GM12874 (cell line): ENCODE measurements around the gene OSER1.

Experiments used
- TF ChIP-seq, protein P1 (sequence below): IDR thresholded peaks from 2 replicates; pipeline ENCODE4 v1.5.1; 2011; ENCODE audit warnings: low read depth, mild to moderate bottlenecking, control low read depth, low read length, moderate library complexity; ENCODE audit not compliant: insufficient read depth

OSER1 gene

DNA sequence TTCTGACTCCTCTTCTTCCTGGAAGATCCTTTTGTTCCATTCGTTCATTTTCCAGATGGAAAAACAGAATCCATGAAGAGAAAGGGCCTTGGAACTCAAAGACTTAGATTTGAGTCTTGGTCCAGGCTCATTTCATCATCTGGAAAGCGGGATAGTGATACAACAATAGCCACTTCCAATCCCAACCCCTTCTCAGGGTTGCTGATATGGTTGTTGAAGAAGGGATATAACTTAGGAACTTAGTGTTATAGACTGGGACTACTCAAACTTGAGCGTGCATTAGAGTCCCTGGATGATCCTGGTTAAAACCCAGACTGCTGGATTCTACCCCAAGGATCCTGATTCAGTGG, 37.8 kb upstream of the OSER1 start:
- TF ChIP-seq, protein P1, sequence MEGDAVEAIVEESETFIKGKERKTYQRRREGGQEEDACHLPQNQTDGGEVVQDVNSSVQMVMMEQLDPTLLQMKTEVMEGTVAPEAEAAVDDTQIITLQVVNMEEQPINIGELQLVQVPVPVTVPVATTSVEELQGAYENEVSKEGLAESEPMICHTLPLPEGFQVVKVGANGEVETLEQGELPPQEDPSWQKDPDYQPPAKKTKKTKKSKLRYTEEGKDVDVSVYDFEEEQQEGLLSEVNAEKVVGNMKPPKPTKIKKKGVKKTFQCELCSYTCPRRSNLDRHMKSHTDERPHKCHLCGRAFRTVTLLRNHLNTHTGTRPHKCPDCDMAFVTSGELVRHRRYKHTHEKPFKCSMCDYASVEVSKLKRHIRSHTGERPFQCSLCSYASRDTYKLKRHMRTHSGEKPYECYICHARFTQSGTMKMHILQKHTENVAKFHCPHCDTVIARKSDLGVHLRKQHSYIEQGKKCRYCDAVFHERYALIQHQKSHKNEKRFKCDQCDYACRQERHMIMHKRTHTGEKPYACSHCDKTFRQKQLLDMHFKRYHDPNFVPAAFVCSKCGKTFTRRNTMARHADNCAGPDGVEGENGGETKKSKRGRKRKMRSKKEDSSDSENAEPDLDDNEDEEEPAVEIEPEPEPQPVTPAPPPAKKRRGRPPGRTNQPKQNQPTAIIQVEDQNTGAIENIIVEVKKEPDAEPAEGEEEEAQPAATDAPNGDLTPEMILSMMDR, result no peak

DNA sequence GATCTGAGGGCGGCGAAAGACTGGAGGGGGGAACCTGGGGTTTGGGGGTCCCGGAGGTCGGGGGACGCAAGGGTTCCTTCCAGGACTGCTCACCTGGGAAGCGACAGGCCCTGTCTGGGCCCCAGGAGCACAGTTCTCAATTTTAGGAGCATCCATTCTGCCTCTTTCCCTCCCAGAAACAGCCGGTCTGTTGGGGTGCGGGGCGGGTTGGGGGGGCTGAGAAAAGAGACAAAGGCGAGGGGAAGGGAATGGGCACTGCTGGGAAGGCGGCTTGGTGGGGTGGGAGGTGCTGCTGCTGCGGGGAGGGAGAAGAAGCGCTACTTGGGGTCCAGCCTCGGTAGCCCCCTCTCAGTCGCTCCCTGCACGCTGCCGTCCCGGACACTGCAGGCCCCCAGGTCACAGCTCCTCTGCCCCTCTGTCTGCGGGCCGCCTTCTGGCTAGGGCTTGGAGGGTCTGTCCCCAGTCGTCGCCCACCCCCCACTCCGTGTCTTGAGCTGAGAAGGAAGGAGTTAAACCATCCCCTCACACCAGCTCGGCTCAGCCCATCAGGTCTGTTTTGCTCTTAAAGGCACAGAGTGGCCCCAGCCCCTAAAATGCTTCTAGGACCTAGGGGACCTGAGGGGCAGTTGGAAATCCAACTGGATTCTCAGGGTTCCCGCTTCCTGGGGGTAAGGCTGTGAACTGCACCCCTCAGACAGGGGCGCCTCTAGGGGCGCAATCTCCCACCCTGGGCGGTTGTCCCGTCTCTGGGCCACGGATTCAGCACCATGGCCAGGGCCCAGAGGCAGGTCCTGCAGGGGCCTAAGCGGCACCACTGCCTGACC, 37.2 kb upstream of the OSER1 start:
- TF ChIP-seq, protein P1, result peak; percentile 37; the same call in 1 of the 2 replicates

DNA sequence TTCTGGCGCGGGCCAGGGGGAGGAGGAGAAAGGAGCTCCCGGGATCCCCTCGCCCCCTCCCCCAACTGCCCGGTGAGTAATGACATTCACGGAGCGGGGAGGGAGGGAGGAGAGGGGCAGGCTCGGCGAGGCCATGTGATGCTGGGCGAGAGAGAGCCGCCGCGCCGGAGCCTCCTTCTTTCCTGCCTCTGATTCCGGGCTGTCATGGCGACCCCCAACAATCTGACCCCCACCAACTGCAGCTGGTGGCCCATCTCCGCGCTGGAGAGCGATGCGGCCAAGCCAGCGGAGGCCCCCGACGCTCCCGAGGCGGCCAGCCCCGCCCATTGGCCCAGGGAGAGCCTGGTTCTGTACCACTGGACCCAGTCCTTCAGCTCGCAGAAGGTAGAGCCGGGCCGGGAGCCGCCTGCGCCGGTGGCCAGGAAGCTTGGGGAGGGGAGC, 36.6 kb upstream of the OSER1 start, which contains the start of gene GDAP1L1:
TSS of gene GDAP1L1 (plus strand) at position 178 of the 441 bp plus-strand sequence. CDS start at position 205, 27 bp downstream.
- TF ChIP-seq, protein P1, result no peak

DNA sequence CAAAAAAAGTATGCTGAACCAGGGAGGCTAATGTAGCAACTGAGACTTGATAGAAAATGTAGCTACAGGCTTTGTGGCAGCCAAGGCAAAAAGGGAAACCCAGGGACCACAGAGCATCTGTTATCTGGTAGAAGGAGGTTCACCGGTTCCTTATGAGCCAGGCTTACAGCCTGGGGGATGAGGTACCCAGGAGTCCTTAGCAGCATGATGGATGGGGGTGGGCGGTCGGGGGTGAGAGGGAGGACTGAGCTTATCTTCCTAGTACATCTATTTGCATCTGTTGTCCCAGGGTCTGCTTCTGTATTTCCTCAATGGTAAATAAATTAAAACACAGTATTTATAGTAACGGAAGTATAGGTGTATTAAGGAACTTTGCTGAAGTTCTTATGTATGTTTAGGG, 35.4 kb upstream of the OSER1 start:
- TF ChIP-seq, protein P1, result no peak

DNA sequence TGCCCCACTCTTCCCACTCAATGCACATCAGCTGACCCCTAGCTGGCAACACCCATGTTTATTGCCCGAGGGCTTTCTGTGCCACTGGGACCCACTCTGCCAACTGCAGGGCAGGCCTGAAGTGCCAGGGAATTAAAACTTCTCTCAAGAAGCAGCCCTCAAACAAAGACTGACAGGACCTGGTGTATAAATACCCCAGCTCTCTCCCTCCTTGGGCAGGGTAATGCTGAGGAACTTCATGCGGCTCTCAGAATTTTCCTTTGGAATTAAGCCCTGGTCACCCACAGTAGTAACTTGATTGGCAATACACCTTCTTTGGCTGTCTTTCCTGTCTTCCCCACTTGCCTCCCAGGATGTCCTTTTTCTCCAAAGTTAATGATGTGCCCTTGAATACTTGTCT, 31.2 kb upstream of the OSER1 start:
- TF ChIP-seq, protein P1, result no peak

DNA sequence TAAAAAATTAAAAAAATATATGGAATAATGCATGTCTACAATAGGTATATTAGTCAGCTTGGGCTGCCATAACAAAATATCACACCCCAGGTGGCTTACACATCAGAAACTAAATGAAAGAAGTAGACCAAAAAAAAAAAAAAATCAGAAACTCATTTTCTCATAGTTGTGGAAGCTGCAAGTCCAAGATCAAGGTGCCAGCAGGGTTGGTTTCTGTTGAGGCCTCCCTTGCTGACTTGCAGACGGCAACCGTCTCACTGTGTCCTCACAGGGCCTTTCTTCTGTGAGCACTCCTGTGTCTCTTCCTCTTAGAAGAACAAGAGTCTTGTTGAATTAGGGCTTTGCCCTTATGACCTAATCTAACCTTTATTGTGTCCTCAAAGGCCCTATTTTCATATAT, 25.1 kb upstream of the OSER1 start:
- TF ChIP-seq, protein P1, result no peak

DNA sequence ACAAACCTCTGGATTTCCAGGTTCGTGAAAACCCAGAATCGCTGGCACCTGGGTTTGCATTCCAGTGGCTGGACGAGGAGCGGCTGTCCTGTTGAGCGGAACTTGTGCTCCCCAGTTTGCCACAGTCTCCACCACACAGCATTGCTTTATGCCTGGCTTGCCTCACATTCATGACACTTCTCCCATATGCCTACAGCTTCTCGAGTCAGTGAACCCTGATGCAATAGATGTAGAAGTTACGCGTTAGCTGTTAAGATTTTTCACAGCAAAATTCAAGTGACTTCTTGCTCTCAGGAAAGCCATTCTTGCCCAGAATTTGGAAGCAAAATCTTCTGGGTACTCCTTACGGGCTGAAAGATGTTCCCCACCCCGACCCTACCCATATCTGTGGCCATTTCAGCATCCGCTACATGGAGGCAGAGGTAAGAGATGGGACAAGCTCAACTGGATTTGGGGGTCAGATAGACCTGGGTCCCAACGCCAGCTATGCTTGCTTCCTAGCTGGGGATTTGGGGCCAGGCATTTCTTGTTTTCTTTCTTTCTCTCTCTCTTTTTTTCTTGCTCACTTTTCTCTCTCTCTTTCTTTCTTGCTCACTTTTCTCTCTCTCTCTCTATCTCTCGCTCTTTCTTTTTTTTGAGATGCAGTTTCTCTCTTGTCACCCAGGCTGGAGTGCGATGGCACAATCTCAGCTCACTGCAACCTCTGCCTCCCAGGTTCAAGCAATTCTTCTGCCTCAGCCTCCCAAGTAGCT, 24.2 kb upstream of the OSER1 start:
- TF ChIP-seq, protein P1, result no peak
